Upper lobe of left lung (tissue), 6 donors: ENCODE results near the gene XPNPEP1. TPM values are rescaled to one million over a fixed set of nuclear protein-coding genes. Genes with fewer than 3 reads are reported as not detected.

Experiments
- ATAC-seq, 2 donors: fragments of 200-7000 bp; cut with Tn5 transposase; one replicate each; pipeline ENCODE4 v1.9.1; 2022; ENCODE audit warnings: mild to moderate bottlenecking in 2 of 2, moderate library complexity in 2 of 2; ENCODE audit not compliant: low FRiP score in 2 of 2
- DNase-seq, 2 donors: peaks; one replicate each; pipeline ENCODE4 v3.0.0-alpha.2; 2019 to 2020
- H3K27ac ChIP-seq, 4 donors: fragments of 200-600 bp; sonication (generic); one replicate each; pipeline ENCODE4 v1.5.1; 2016 to 2019
- H3K27me3 ChIP-seq, 4 donors: fragments of 200-600 bp; sonication (generic); one replicate each; pipeline ENCODE4 v1.5.1; 2017 to 2019
- H3K36me3 ChIP-seq, 4 donors: fragments of 200-600 bp; sonication (generic); one replicate each; pipeline ENCODE4 v1.5.1; 2016 to 2019
- H3K4me1 ChIP-seq, 4 donors: fragments of 200-600 bp; sonication (generic); one replicate each; pipeline ENCODE4 v1.5.1; 2018 to 2019
- H3K4me3 ChIP-seq, 4 donors: fragments of 200-600 bp; sonication (generic); one replicate each; pipeline ENCODE4 v1.5.1; 2017 to 2019; ENCODE audit warnings: mild to moderate bottlenecking in 2 of 4, moderate library complexity in 1 of 4
- H3K9me3 ChIP-seq, 4 donors: fragments of 200-600 bp; sonication (generic); one replicate each; pipeline ENCODE4 v1.5.1; 2018 to 2019
- EP300 ChIP-seq, 4 donors: sonication (generic); formaldehyde crosslinking; IDR thresholded peaks; one replicate each; pipeline ENCODE4 v1.5.1; 2017; ENCODE audit warnings: antibody characterized with exemption in 4 of 4, control low read depth in 2 of 4
- POLR2A ChIP-seq, 4 donors: fragments of 450-650 bp; IDR thresholded peaks; one replicate each; pipeline ENCODE4 v1.5.1; 2016 to 2017; ENCODE audit warnings: antibody characterized with exemption in 4 of 4, mild to moderate bottlenecking in 2 of 4
- POLR2AphosphoS5 ChIP-seq, 2 donors: sonication (generic); formaldehyde crosslinking; IDR thresholded peaks; one replicate each; pipeline ENCODE4 v1.5.1; 2017; ENCODE audit warnings: antibody characterized with exemption in 2 of 2
- WGBS, 2 donors: methylation state at CpG; one replicate each; pipeline ENCODE4 v1.1.5; 2017 to 2018; 5-methylcytosine and 5-hydroxymethylcytosine counted together
- total RNA-seq, 6 donors: library from RNA; depleted of rRNA in 4 of 6; stranded (reverse); fragments of >200 nt in 4 of 6; gene quantifications; one replicate each; pipeline versions ENCODE4 v1.1.0 to v1.2.1, GENCODE V29; 2016 to 2021
- TF ChIP-seq, protein P1 (sequence below), 6 experiments: fragments of 450-650 bp in 4 of 6; fragments of 200-600 bp in 2 of 6; sonication (generic) in 2 of 6; IDR thresholded peaks; one replicate each; pipeline ENCODE4 v1.5.1; 2016 to 2019; ENCODE audit warnings: antibody characterized with exemption in 6 of 6
- donor health status: DM: no; HTN: no; CAD: no; lungs with moderate emphysema.
- donor health status: DM: no; HTN: yes; CAD: no; lungs with severe emphysema.

Gene XPNPEP1
- total RNA-seq, 6 donors from 2014 or later: 40.6 to 132 (median 57.8) TPM

DNA sequence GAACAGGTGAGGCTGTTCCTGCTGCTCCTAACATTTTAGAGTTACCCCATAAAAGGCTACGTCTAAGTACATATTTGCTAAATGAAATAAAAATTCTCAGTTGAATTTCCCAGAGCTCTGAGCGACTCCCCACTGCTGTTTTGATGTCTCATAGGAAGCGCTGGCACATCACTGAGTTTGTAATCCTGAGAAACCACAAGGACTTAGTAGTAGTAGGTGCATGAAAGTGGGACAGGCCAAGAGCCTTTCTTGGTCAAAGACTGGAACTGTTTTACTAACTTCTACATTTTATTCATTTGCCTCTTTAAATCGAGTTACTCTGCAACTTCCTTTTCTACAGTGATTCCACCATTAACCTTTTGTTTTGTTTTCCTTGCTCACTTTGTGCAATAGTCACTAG lies 85.9 kb downstream of the XPNPEP1 start:
- TF ChIP-seq POLR2A (IDR thresholded peaks at IDR 0.05): no peak
- TF ChIP-seq EP300 (IDR thresholded peaks at IDR 0.05): no peak
- TF ChIP-seq POLR2AphosphoS5 (IDR thresholded peaks at IDR 0.05): no peak
- TF ChIP-seq, protein P1, sequence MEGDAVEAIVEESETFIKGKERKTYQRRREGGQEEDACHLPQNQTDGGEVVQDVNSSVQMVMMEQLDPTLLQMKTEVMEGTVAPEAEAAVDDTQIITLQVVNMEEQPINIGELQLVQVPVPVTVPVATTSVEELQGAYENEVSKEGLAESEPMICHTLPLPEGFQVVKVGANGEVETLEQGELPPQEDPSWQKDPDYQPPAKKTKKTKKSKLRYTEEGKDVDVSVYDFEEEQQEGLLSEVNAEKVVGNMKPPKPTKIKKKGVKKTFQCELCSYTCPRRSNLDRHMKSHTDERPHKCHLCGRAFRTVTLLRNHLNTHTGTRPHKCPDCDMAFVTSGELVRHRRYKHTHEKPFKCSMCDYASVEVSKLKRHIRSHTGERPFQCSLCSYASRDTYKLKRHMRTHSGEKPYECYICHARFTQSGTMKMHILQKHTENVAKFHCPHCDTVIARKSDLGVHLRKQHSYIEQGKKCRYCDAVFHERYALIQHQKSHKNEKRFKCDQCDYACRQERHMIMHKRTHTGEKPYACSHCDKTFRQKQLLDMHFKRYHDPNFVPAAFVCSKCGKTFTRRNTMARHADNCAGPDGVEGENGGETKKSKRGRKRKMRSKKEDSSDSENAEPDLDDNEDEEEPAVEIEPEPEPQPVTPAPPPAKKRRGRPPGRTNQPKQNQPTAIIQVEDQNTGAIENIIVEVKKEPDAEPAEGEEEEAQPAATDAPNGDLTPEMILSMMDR (IDR thresholded peaks at IDR 0.05): no peak
- ATAC-seq (no peak), DNase-seq (no peak)
- Histone ChIP-seq H3K27ac (no peak overlapping the region), H3K4me3 (no peak overlapping the region), H3K4me1 (peaks cover 0 to 7% (median 1%) of the 10 kb centered on the region in 4 donors), H3K36me3 (no peaks in the 10 kb centered on the region), H3K9me3 (no peaks in the 10 kb centered on the region), H3K27me3 (no peaks in the 10 kb centered on the region)
- WGBS, 2 donors: 78 to 79% methylated on average over 4 of the region's 4 CpGs

DNA sequence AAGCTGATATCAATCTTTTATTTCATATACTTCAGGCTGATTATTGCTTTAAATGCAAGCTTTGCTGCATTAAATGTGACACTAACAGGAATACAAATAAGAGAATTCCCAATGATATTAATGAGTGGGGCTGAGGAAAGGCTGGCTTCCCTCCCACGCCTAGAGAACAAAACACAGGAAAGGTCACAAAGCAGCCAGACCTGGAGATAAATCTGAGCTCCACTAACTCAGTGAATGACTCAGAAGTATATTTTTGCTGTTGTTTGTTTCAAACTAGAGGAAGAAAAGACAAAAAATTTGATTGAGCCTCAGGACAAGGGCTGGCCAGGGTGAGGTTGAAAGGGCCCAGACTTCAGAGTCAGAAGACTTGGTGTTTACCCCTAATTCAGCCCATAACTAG lies 88.1 kb downstream of the XPNPEP1 start:
- 54 to 68% methylated on average over 1 of the region's 1 CpG for WGBS, 2 donors
- DNase-seq: no peak
- ATAC-seq: no peak
- Histone ChIP-seq H3K27ac (peak overlapping the region in 1 of 4 donors; percentile 30), H3K4me3 (no peak overlapping the region), H3K27me3 (no peaks in the 10 kb centered on the region), H3K36me3 (no peaks in the 10 kb centered on the region), H3K4me1 (peaks cover 0 to 7% (median 1%) of the 10 kb centered on the region in 4 donors), H3K9me3 (no peaks in the 10 kb centered on the region)
- TF ChIP-seq, protein P1 (IDR thresholded peaks at IDR 0.05): no peak
- TF ChIP-seq EP300 (IDR thresholded peaks at IDR 0.05) (no peak), POLR2A (IDR thresholded peaks at IDR 0.05) (no peak), POLR2AphosphoS5 (IDR thresholded peaks at IDR 0.05) (no peak)

DNA sequence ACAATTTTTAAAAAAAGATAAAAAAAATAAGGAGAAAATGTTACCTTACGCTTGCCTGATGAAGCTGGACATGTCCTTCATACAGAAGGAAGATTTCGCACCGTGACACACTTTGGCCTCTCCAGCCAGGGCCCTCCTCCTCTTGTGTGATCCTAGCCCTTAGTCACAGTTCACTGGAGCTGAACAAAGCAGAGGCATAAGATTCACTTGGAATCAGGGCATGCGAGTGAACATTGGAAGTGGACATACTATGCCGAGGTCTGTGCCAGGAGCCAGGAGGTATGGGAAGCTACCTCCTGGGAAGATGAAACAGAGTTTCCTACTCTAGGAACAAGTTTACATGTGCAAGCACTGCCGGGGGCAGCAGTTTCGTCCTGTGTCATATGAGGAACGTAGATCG lies 91.5 kb downstream of the XPNPEP1 start:
- ATAC-seq: no peak
- Histone ChIP-seq H3K4me3 (no peak overlapping the region), H3K9me3 (no peaks in the 10 kb centered on the region), H3K27ac (no peak overlapping the region), H3K36me3 (no peaks in the 10 kb centered on the region), H3K4me1 (peaks cover 0 to 7% (median 1%) of the 10 kb centered on the region in 4 donors), H3K27me3 (no peaks in the 10 kb centered on the region)
- 94 to 95% methylated on average over 9 of the region's 9 CpGs for WGBS, 2 donors
- no peak for DNase-seq
- TF ChIP-seq POLR2AphosphoS5 (IDR thresholded peaks at IDR 0.05): no peak
- no peak for TF ChIP-seq POLR2A (IDR thresholded peaks at IDR 0.05)
- TF ChIP-seq, protein P1 (IDR thresholded peaks at IDR 0.05): no peak
- TF ChIP-seq EP300 (IDR thresholded peaks at IDR 0.05): no peak

DNA sequence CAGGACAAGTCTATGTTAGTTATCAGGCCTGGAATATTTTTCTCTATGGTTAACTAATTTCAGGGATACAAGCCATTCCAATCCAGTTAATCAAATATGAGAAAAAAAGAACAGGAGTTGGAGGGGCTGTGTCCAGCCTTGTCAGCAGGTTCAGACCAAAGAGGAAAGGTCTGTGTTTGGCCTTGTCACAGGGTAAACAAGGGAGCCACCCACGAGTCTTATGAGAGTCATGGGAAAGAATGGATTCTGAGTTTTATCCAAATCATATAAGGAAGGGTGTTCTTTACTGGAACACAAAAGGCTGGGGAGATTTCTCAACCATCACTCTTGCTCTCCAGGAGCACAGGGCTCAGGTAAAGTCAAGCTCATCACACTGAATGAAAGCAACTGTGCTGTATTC lies 99.1 kb downstream of the XPNPEP1 start:
- 36 to 38% methylated on average over 1 of the region's 1 CpG for WGBS, 2 donors
- no peaks in the 10 kb centered on the region for H3K4me1 ChIP-seq
- no peaks in the 10 kb centered on the region for H3K27me3 ChIP-seq
- no peak overlapping the region for H3K4me3 ChIP-seq
- H3K36me3 ChIP-seq: no peaks in the 10 kb centered on the region
- TF ChIP-seq EP300 (IDR thresholded peaks at IDR 0.05) (no peak), POLR2AphosphoS5 (IDR thresholded peaks at IDR 0.05) (no peak), POLR2A (IDR thresholded peaks at IDR 0.05) (no peak)
- TF ChIP-seq, protein P1 (IDR thresholded peaks at IDR 0.05): no peak
- DNase-seq: no peak
- no peak for ATAC-seq
- no peak overlapping the region for H3K27ac ChIP-seq
- H3K9me3 ChIP-seq: no peaks in the 10 kb centered on the region

DNA sequence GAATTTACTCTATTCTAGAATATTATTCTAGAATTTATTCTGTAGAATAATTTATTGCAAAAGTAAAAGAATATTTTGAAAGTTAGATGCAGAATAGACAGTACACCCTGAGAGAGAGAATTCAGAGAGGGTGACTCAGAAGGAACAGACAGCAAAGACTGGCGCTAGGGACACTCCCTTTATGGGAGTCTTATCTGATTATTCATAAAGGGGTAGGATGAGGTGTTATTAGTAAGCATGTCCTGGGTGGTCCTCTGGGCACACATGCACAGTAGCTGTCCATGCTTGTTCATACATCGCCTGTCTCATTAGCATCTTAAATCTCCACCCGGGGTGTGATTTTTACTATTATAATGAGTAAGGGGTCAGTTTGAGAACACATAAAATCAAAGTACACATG lies 100.1 kb downstream of the XPNPEP1 start:
- no peak for TF ChIP-seq POLR2AphosphoS5 (IDR thresholded peaks at IDR 0.05)
- TF ChIP-seq, protein P1 (IDR thresholded peaks at IDR 0.05): no peak
- no peak for TF ChIP-seq EP300 (IDR thresholded peaks at IDR 0.05)
- TF ChIP-seq POLR2A (IDR thresholded peaks at IDR 0.05): no peak
- Histone ChIP-seq H3K36me3 (no peaks in the 10 kb centered on the region), H3K9me3 (no peaks in the 10 kb centered on the region), H3K27me3 (no peaks in the 10 kb centered on the region), H3K4me1 (no peaks in the 10 kb centered on the region), H3K27ac (no peak overlapping the region), H3K4me3 (no peak overlapping the region)
- WGBS, 2 donors: 93 to 94% methylated on average over 3 of the region's 3 CpGs
- DNase-seq (no peak), ATAC-seq (no peak)
